GM12892 (cell line): ENCODE data around the gene MANSC4. TPM values are rescaled to one million over a fixed set of nuclear protein-coding genes. Genes with fewer than 3 reads are reported as not detected.

Source experiments
- DNase-seq: peaks from one replicate; pipeline ENCODE4 v3.0.0; 2011; ENCODE audit not compliant: insufficient read length
- FAIRE-seq: peaks from 2 replicates; lab custom pipeline; 2011; peaks lifted over from hg19 to GRCh38; lab: Jason Lieb, UNC
- POLR2A ChIP-seq: IDR thresholded peaks from 2 replicates; pipeline ENCODE4 v1.6.1; 2011; ENCODE audit warnings: low read depth, low read length, control low read depth
- POLR2AphosphoS5 ChIP-seq: IDR thresholded peaks from 2 replicates; pipeline ENCODE4 v1.6.1; 2011; ENCODE audit warnings: low read depth, low read length, control low read depth
- TAF1 ChIP-seq: IDR thresholded peaks from 2 replicates; pipeline ENCODE4 v1.6.1; 2011; ENCODE audit warnings: low read depth, mild to moderate bottlenecking, control low read depth, low read length, borderline replicate concordance
- polyA plus RNA-seq: library from polyadenylated mRNA; unstranded; fragments of >200 nt; gene quantifications from one replicate; pipeline ENCODE4 v1.2.1, GENCODE V29; 2012; ENCODE audit warnings: missing spikeins, inconsistent platforms; ENCODE audit not compliant: missing spikeins

The MANSC4 gene
- not detected for polyA plus RNA-seq

DNA sequence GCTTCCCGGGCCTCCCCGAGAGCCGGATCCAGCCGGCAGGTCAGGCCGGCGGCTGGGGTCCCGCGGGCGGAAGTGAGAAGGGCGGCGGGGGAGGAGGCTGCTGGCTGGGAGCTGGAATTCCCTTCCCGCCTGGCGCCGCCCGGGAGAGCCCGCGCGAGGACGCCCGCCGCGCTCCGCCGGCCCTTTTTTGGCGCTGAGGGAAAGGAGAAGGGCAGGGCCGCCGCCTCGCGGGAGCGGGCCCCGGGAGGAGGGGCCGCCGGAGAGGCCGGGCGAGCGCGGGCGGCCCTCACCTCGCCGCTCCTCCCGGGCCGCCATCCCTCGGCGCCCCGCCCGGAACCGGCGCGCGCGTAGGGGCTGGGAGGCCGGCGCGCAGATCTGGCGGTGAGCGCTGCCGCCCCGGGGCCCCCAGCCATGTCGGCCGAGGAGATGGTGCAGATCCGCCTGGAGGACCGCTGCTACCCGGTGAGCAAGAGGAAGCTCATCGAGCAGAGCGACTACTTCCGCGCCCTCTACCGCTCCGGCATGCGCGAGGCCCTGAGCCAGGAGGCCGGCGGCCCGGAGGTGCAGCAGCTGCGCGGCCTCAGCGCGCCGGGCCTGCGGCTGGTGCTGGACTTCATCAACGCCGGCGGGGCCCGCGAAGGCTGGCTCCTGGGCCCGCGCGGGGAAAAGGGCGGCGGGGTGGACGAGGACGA, at the start of gene MANSC4, which contains the start of gene KLHL42:
Gene MANSC4 (minus strand): TSS at position 317 of the 692 bp plus-strand sequence. CDS start 8,960 bp downstream, outside the sequence.
Gene KLHL42 (plus strand): TSS at position 314 of the 692 bp plus-strand sequence. CDS start 98 bp downstream, at position 412.
- FAIRE-seq (peak; percentile 90), DNase-seq (peak; percentile 64)
- TF ChIP-seq POLR2A (peak; percentile 78; the same call in 1 of the 2 replicates), TAF1 (peak; percentile 25; the same call in 1 of the 2 replicates), POLR2AphosphoS5 (0 out of 2 replicates have a peak, but pooled peaks have one; percentile 26)

GRCh38 chr12:27828196-27828595, 48.2 kb upstream of the MANSC4 start:
- no peak for DNase-seq
- FAIRE-seq: no peak
- TF ChIP-seq POLR2A: no peak
- TF ChIP-seq TAF1: no peak
- no peak for TF ChIP-seq POLR2AphosphoS5

DNA sequence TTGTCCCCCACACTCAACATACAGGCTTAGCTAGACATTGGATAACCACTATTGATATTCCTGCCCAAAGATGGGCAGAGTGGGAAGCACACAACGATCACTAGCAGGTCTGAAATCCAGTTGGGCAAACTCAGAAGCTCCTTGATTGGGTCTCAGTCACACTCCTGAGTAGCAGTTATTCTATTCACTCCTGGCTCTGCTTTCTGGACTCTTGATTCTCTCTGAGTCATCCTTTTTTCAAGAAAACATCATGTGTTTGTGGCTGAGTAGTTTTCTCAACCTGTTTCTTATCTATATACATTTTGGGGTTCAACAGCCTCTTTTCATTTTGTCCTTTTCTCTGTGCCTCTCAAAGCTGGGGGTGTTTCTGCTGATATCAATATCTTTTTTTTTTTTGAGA, 46.0 kb upstream of the MANSC4 start:
- DNase-seq (no peak), FAIRE-seq (no peak)
- TF ChIP-seq POLR2AphosphoS5: no peak
- no peak for TF ChIP-seq TAF1

DNA sequence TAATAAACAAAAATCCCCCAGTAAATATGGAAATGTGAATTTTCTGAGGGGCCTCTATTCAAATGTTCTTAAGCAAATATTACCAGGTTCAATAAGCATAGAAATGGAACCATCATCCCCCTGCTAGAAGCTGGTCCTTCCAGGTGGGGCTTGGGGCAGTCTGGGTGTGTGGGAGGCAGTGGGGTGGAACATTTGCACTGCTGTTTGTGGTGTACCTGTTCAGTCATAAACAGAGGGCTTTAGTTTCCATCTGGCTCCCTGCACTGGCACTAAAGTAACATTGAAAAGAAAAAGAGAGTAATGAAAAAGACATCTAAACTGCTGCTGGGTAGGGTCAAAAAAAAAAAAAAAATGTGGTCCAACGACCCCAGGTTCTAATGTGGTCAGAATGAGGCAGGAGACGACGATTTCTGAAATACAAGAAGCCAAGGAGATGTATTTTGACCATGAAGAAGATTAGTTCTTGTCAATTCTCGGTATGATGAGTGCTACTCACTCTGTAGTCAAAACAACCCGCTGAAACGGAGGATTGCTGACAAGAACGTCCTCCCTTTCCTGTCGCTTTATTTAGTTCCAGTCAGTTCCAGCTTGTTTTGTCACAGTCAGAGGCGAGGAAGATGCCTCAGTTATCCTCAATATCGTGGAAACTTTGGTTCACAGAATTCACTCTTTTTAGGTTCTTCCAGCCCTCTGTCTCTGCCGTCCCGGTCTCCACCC, 44.2 kb upstream of the MANSC4 start:
- peak; percentile 90 for FAIRE-seq
- peak; percentile 27 for DNase-seq
- TF ChIP-seq TAF1 (no peak; the same call in 1 of the 2 replicates), POLR2A (no peak), POLR2AphosphoS5 (no peak)

DNA sequence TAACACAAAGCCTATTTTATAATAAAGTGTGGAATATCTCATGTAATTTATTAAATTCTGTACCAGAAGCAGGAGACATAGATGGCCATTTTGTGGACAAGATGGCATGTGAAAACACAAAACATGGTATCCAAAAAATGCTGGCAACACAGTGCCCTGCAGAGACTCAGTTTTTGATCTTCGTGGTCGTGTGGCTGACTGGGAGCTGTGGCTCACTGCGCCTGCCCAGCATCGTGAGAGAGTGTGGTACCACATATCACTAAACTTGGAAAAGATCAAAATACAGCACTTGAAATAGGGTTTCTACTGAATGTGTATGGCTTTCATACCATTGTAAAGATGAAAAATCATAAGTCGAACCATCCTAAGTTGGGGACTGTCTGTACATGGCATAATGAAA, 43.0 kb upstream of the MANSC4 start:
- TF ChIP-seq POLR2A (no peak), POLR2AphosphoS5 (no peak), TAF1 (no peak)
- no peak for FAIRE-seq
- no peak for DNase-seq

GRCh38 chr12:27822076-27822712, 42.2 kb upstream of the MANSC4 start:
- peak; percentile 18 for DNase-seq
- TF ChIP-seq TAF1 (no peak), POLR2AphosphoS5 (no peak), POLR2A (no peak)
- FAIRE-seq: peak; percentile 75

- DNase-seq: no peak
- FAIRE-seq: peak; percentile 71
- no peak for TF ChIP-seq TAF1
- no peak for TF ChIP-seq POLR2A
- no peak for TF ChIP-seq POLR2AphosphoS5
Observed at GRCh38 chr12:27821259-27821973, 41.4 kb upstream of the MANSC4 start.

- TF ChIP-seq POLR2A (no peak), TAF1 (no peak), POLR2AphosphoS5 (no peak)
- no peak for FAIRE-seq
- DNase-seq: no peak
Observed at GRCh38 chr12:27820564-27820963, 40.5 kb upstream of the MANSC4 start.

DNA sequence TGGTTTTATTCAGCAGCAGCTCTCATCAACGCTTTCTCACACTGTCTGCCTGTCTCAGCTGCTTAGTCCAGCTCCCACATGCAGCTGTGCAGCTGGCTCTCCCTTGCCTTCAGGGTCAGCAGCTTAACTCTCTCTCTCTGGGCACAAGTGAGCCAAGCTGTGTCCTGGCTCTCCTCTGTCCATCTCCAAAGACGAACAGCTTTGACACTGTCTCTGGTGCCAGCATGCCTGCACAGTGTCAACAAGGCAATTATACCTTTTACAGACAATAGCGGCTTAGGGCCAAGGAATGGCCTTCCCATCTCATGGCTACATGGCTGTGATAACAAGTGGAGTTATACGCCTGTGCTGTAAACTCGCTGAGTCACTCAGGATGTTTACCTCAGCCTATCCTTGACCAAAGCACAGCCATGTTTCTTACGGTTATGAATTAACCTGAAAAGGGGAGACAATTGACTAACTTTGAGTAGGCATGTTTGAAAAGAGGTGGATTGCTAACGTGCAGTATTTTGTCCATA, 38.4 kb upstream of the MANSC4 start:
- FAIRE-seq: no peak
- no peak for DNase-seq
- no peak for TF ChIP-seq POLR2AphosphoS5
- no peak for TF ChIP-seq TAF1
- no peak for TF ChIP-seq POLR2A

DNA sequence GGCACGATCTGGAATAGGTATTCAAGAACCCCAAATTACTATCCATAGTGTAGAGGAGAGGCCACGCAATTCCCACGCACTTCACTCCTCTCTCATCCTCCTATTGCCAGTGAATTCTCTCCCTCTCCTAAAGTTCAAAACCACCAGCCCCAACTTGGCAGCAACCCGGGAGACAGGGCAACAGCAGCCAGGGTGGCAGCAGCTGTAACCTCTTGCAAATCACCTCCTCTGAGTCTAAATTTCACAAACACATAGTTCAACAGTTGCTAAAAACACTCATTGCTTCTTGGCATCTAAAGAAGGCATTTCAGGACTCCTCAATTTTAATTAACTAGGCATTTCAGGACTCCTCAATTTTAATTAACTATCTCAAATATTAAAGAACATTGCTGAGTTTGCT, 37.7 kb upstream of the MANSC4 start:
- FAIRE-seq (no peak), DNase-seq (no peak)

More for the DNA sequence above, 37.7 kb upstream of the MANSC4 start:
- no peak for TF ChIP-seq TAF1
- TF ChIP-seq POLR2A: no peak
